ENCODE measurements around the gene TAS2R50.

DNA sequence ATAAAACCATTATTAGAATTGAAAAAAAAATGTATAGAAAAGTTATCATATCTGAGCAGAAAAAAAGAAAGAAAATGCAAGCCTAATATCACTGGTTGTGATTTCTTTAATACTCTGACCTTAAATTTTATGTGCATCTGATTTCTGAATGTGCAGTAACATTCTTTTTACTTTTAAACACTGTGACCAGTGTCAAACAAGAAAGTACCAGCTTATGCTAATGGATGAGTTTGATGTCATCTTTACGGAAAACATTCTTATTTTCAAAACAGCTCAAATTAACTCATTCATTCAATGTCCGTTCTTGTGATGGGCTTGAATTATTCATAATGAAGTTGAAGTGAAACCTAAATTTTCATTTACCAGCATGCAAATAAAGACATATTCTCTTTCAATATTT lies at the start of gene TAS2R50:
- TF ChIP-seq, protein P1, sequence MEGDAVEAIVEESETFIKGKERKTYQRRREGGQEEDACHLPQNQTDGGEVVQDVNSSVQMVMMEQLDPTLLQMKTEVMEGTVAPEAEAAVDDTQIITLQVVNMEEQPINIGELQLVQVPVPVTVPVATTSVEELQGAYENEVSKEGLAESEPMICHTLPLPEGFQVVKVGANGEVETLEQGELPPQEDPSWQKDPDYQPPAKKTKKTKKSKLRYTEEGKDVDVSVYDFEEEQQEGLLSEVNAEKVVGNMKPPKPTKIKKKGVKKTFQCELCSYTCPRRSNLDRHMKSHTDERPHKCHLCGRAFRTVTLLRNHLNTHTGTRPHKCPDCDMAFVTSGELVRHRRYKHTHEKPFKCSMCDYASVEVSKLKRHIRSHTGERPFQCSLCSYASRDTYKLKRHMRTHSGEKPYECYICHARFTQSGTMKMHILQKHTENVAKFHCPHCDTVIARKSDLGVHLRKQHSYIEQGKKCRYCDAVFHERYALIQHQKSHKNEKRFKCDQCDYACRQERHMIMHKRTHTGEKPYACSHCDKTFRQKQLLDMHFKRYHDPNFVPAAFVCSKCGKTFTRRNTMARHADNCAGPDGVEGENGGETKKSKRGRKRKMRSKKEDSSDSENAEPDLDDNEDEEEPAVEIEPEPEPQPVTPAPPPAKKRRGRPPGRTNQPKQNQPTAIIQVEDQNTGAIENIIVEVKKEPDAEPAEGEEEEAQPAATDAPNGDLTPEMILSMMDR (IDR thresholded peaks at IDR 0.05), result no peak
- TF ChIP-seq POLR2A (IDR thresholded peaks at IDR 0.05), result no peak
